K562 treated with DMSO at 1 percent for 4 hours (cell line): ENCODE measurements around the gene HTR1B. TPM values are rescaled to one million over a fixed set of nuclear protein-coding genes. Genes with fewer than 3 reads are reported as not detected.

Source experiments
- total RNA-seq: library from RNA; unstranded; fragments of 300-600 nt; gene quantifications from 2 replicates; pipeline ENCODE4 v1.2.3, GENCODE V29; 2022; ENCODE audit not compliant: insufficient read depth

Gene HTR1B
- not detected in 2 replicates for total RNA-seq

GRCh38 chr6:77463308-77463860 lies at the start of gene HTR1B:
TSS of gene HTR1B (minus strand) at chr6:77463491. CDS start at chr6:77463403, 88 bp downstream.

Other genes with a start within 250 kb of the HTR1B start
- not detected in 2 replicates for gene MEI4, start 189.5 kb upstream of the HTR1B start, total RNA-seq